Peyer's patch (tissue), 4 donors: Measurements from ENCODE around the gene MUSTN1. TPM values are rescaled to one million over a fixed set of nuclear protein-coding genes. Genes with fewer than 3 reads are reported as not detected.

Experiments
- DNase-seq, 3 donors: peaks; one replicate each; pipeline ENCODE4 v3.0.0-alpha.2; 2017 to 2019
- H3K27ac ChIP-seq, 4 donors: fragments of 200-600 bp; sonication (generic); one replicate each; pipeline ENCODE4 v1.5.1; 2016 to 2019
- H3K27me3 ChIP-seq, 2 donors: fragments of 200-600 bp; sonication (generic); one replicate each; pipeline ENCODE4 v1.5.1; 2019
- H3K36me3 ChIP-seq, 3 donors: fragments of 200-600 bp; sonication (generic); one replicate each; pipeline ENCODE4 v1.5.1; 2016 to 2019
- H3K4me1 ChIP-seq, 4 donors: fragments of 200-600 bp; sonication (generic); one replicate each; pipeline ENCODE4 v1.5.1; 2016 to 2019
- H3K4me3 ChIP-seq, 4 donors: fragments of 200-600 bp; sonication (generic); 1 replicate in 3 of 4; 2 replicates in 1 of 4; pipeline ENCODE4 v1.5.1; 2016 to 2019; ENCODE audit warnings: mild to moderate bottlenecking in 1 of 4
- H3K9me3 ChIP-seq, 4 donors: fragments of 200-600 bp; sonication (generic); one replicate each; pipeline ENCODE4 v1.5.1; 2016 to 2019; ENCODE audit warnings: mild to moderate bottlenecking in 1 of 4
- CTCF ChIP-seq, 6 experiments: fragments of 450-650 bp in 4 of 6; fragments of 200-600 bp in 2 of 6; sonication (generic) in 1 of 6; IDR thresholded peaks; one replicate each; pipeline ENCODE4 v1.5.1; 2017 to 2019; ENCODE audit warnings: antibody characterized with exemption in 6 of 6, mild to moderate bottlenecking in 3 of 6, moderate library complexity in 1 of 6
- POLR2A ChIP-seq, 2 donors: fragments of 450-650 bp; IDR thresholded peaks; one replicate each; pipeline ENCODE4 v1.5.1; 2017; ENCODE audit warnings: antibody characterized with exemption in 2 of 2, mild to moderate bottlenecking in 2 of 2, moderate library complexity in 2 of 2
- total RNA-seq, 4 donors: library from RNA; depleted of rRNA; stranded (reverse); fragments of >200 nt; gene quantifications; one replicate each; pipeline ENCODE4 v1.1.0, GENCODE V29; 2016

The MUSTN1 gene
- total RNA-seq, 4 donors from 2014 or later: 2.3 to 28.9 (median 11.9) TPM

DNA sequence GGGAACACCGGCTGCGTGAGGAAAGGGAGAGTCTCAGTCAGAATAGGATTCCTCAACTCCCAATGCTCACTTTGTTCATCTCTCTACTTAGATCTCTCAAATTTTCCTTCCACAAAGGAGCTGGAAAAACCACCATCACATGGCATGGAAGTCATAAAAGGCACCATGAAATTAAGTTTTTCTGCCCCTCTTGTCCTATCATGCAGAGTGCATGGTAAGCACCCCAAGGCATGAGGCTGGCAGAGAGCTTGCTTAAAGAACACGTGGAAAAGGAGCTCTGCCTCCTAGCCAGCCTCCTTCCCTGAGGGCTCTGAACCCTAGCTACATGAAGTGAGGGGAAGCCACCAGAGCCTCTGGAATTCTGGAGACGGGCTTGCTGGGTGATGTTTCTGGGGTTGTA lies 44.8 kb upstream of the MUSTN1 start:
- no peaks in the 10 kb centered on the region for H3K27me3 ChIP-seq
- no peaks in the 10 kb centered on the region for H3K9me3 ChIP-seq
- H3K36me3 ChIP-seq: no peaks in the 10 kb centered on the region
- no peak for DNase-seq
- H3K27ac ChIP-seq: no peak overlapping the region
- peaks cover 0 to 4% (median 0%) of the 10 kb centered on the region in 4 donors for H3K4me1 ChIP-seq
- TF ChIP-seq CTCF (IDR thresholded peaks at IDR 0.05) (no peak), POLR2A (IDR thresholded peaks at IDR 0.05) (no peak)
- H3K4me3 ChIP-seq: no peak overlapping the region

GRCh38 chr3:52879090-52879489 lies 44.3 kb upstream of the MUSTN1 start:
- H3K4me3 ChIP-seq: no peak overlapping the region
- no peak for TF ChIP-seq POLR2A (IDR thresholded peaks at IDR 0.05)
- TF ChIP-seq CTCF (IDR thresholded peaks at IDR 0.05): no peak
- H3K9me3 ChIP-seq: no peaks in the 10 kb centered on the region
- H3K27ac ChIP-seq: no peak overlapping the region
- peaks cover 0 to 9% (median 0%) of the 10 kb centered on the region in 4 donors for H3K4me1 ChIP-seq
- no peak for DNase-seq
- no peaks in the 10 kb centered on the region for H3K36me3 ChIP-seq
- H3K27me3 ChIP-seq: no peaks in the 10 kb centered on the region

GRCh38 chr3:52877085-52877484 lies 42.3 kb upstream of the MUSTN1 start:
- TF ChIP-seq POLR2A (IDR thresholded peaks at IDR 0.05): no peak
- no peak for TF ChIP-seq CTCF (IDR thresholded peaks at IDR 0.05)
- H3K27me3 ChIP-seq: no peaks in the 10 kb centered on the region
- peaks cover 0 to 9% (median 0%) of the 10 kb centered on the region in 4 donors for H3K4me1 ChIP-seq
- H3K36me3 ChIP-seq: no peaks in the 10 kb centered on the region
- H3K9me3 ChIP-seq: no peaks in the 10 kb centered on the region
- DNase-seq: no peak
- no peak overlapping the region for H3K4me3 ChIP-seq
- no peak overlapping the region for H3K27ac ChIP-seq

GRCh38 chr3:52874864-52875587 lies 40.2 kb upstream of the MUSTN1 start:
- H3K27me3 ChIP-seq: no peaks in the 10 kb centered on the region
- TF ChIP-seq POLR2A (IDR thresholded peaks at IDR 0.05) (no peak), CTCF (IDR thresholded peaks at IDR 0.05) (no peak)
- DNase-seq: no peak
- H3K4me1 ChIP-seq: peaks cover 0 to 9% (median 0%) of the 10 kb centered on the region in 4 donors
- H3K36me3 ChIP-seq: no peaks in the 10 kb centered on the region
- H3K4me3 ChIP-seq: no peak overlapping the region
- no peak overlapping the region for H3K27ac ChIP-seq
- no peaks in the 10 kb centered on the region for H3K9me3 ChIP-seq

DNA sequence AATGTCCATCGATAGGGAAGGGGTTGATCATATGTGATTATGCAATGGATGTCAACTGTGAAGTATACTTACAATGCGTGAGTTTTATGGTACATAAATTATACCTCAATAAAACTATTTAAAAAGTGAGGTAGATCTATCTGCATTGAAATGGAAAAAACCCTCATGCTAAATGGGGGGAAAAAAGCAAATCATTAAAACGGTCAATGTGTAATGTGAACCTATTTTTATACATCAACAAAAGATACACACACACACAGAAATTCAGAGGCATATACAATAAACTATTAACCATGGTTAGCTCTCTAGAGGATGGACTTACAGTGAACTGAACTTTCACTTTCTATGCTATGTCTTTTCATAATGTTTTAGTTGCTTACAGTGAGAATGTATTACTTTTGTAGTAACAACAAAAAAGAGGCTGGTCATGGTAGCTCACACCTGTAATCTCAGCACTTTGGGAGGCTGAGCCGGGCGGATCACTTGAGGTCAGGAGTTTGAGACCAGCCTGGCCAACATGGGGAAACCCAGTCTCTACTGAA lies 39.4 kb upstream of the MUSTN1 start:
- no peak overlapping the region for H3K4me3 ChIP-seq
- no peak overlapping the region for H3K27ac ChIP-seq
- DNase-seq: no peak
- H3K4me1 ChIP-seq: peaks cover 0 to 9% (median 0%) of the 10 kb centered on the region in 4 donors
- no peaks in the 10 kb centered on the region for H3K36me3 ChIP-seq
- no peak for TF ChIP-seq CTCF (IDR thresholded peaks at IDR 0.05)
- TF ChIP-seq POLR2A (IDR thresholded peaks at IDR 0.05): no peak
- no peaks in the 10 kb centered on the region for H3K27me3 ChIP-seq
- no peaks in the 10 kb centered on the region for H3K9me3 ChIP-seq
